LNCAP (cell line): Measurements from ENCODE around the gene PBXIP1.

Experiments used
- CTCF ChIP-seq: fragments of 450-650 bp; IDR thresholded peaks from 2 replicates; pipeline ENCODE4 v1.5.1; 2017; ENCODE audit warnings: mild to moderate bottlenecking

Gene PBXIP1

GRCh38 chr1:154971341-154971998 lies 15.6 kb upstream of the PBXIP1 start:
- TF ChIP-seq CTCF: no peak

- no peak for TF ChIP-seq CTCF
Measured at GRCh38 chr1:154970631-154971340, 14.9 kb upstream of the PBXIP1 start, which contains the start of gene SHC1. SHC1 (minus strand) TSS chr1:154970747; CDS start chr1:154970526, 221 bp downstream.

- no peak for TF ChIP-seq CTCF
Measured at GRCh38 chr1:154969860-154970452, 14.1 kb upstream of the PBXIP1 start.

- TF ChIP-seq CTCF: no peak
Measured at GRCh38 chr1:154969246-154969645, 13.3 kb upstream of the PBXIP1 start.

GRCh38 chr1:154968731-154969130 lies 12.8 kb upstream of the PBXIP1 start:
- TF ChIP-seq CTCF: no peak

- TF ChIP-seq CTCF: no peak
Measured at GRCh38 chr1:154967331-154967950, 11.5 kb upstream of the PBXIP1 start.

- no peak for TF ChIP-seq CTCF
Measured at GRCh38 chr1:154966111-154966510, 10.2 kb upstream of the PBXIP1 start.
